GM21528 (cell line): Measurements from ENCODE around the gene ZNF808.
"Not testable (repeated sequence)": the region's sequence is repeated elsewhere in the genome, so short reads cannot be mapped to it uniquely, and the experiment has no call there.

Experiments
- ATAC-seq: cut with Tn5 transposase; IDR thresholded peaks from one replicate; pipeline ENCODE4 v1.9.1; 2021; ENCODE audit warnings: mild to moderate bottlenecking, moderate library complexity; ENCODE audit not compliant: unreplicated experiment, low FRiP score

Gene ZNF808

DNA sequence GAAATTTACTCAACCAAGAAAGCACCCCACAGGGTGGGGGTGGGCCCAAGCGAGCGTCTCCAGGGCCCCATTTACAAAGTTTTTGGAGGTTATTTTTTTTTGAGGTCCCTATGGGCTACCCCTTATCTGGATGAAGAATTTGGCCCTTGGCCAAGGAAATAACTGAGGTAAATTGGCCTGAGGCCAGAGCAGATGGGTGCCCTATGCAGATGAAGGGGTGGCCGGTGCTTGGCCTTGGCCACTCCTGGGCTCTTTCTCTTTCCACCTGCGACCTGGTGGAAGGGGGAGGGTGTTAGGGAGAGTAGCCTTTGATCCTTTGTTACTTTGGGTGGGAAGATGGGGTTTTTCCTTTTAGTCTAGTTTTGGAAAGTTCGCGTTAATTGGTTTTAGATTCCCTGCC is 58.1 kb downstream of the ZNF808 start:
- no peak for ATAC-seq

DNA sequence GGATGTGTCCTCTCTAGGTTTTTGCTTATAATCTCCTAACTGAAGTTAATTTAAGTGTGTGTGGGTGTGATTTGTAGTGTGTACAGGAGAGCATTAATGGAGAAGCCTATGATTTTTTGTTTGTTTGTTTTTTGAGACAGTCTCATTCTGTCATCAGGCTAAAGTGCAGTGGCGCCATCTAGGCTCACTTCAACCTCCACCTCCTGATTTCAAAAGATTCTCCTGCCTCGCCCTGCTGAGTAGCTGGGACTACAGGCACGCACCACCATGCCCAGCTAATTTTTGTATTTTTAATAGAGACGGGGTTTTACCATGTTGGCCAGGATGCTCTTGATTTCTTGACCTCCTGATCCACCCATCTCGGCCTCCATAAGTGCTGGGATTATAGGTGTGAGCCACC is 63.3 kb downstream of the ZNF808 start:
- no peak for ATAC-seq

DNA sequence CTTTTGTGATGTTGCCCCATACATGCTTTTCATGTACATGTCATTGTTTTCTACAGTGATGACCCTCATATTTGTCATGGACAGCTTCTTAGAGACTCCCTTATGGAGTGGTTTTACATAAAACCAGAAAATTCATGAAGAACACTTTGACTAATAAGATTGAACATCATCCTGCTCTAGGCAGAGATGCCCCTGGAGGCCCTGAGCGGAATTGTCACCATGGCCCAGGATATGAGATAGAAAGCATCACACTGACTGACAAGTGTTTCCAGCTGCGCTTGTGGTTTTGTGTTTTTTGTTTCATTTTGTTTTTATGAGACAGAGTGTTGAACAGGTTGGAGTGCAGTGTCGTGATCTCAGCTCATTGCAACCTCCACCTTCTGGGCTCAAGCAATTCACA is 64.8 kb downstream of the ZNF808 start:
- no peak for ATAC-seq

DNA sequence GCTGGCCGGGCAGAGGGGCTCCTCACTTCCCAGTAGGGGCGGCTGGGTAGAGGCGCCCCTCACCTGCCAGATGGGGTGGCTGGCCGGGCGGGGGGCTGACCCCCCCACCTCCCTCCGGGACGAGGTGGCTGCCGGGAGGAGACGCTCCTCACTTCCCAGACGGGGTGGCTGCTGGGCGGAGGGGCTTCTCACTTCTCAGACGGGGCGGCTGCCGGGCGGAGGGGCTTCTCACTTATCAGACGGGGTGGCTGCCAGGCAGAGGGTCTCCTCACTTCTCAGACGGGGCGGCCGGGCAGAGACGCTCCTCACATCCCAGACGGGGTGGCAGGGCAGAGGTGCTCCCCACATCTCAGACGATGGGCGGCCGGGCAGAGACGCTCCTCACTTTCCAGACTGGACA is 66.0 kb downstream of the ZNF808 start:
- not testable (repeated sequence) for ATAC-seq

DNA sequence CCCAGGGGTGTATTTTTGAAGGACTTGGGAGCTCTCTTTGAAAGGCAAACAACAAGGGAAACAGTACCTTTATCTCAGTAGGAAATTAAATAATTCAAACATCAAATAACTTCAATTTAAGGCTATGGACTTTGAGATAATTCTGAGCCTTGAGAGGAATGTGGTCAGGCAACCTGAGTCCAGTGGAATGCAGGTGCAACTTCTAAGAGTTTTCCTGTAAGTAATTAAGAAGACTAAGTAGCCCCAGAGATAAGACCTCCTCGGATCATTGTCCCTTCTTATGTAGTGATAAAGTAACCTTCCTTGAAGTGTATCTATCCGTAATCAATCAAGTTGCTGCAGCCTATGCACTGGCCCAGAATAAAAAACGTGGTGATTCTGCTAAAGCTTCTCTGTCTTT is 71.8 kb downstream of the ZNF808 start:
- ATAC-seq, result no peak

DNA sequence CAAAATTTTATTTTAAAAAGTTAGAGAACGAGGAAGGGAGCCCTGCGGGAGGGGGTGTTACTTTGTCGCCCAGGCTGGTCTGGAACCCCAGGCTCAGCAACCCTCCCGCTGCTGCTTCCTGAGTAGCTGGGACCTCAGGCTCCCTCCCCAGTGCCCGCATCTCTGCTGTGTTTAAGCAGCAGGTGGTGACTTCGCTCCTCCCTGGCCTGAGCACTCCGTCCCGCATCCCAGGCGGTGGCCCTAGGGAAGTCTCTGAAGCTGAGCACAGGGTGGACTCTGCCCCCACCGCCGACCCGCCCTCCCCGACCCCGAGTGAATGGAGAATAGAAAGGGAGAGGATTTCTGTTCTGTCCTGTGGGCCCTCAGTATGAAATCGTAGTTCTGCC is 73.2 kb downstream of the ZNF808 start:
- peak; percentile 24 for ATAC-seq

DNA sequence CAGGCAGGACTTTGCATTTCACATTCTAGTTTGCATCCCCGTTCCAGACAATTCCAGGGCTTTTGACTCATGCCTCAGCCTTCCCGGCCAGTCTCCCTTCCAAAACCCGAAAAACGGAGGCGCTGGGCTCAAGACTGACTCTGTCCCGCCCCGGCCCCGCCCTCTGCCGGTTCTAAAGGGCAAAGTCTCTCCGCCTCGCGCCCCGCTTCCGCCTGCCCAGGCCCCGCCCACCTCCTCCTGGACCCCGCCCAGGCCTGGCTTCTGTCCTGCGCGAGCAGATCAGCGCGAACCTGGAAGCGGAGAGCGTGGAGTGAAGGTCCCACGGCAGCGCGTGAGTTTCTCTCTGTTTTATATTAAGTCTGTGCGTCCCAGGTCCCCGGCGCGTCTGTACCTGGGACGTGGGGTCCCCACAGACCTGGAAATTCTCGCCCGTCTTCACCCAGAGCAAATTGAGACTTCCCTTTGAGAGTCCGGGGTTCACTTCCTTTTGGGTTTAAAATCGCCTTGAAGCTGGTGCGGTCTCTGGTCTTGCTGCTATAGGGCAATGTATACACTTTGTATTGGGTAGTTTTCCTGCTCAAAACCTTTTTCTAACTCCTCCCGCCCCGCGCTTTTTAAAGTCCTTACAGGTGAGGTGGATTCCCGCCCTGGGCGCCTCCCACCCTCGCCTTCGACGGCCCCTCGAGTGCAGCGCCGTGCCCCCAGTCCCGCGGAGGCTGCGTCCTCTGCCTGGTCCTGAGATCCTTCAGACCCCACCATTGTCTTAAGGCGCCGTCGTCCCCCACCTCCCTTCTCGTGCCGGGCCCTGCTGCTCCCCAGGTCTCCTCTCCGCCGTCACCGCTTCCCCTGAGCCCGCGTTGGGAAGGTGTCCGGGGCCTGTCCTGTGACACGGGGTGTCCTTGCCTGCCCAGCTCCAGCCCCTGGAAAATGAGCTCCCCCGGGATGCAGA is 73.8 kb downstream of the ZNF808 start:
- peak; percentile 96 for ATAC-seq

DNA sequence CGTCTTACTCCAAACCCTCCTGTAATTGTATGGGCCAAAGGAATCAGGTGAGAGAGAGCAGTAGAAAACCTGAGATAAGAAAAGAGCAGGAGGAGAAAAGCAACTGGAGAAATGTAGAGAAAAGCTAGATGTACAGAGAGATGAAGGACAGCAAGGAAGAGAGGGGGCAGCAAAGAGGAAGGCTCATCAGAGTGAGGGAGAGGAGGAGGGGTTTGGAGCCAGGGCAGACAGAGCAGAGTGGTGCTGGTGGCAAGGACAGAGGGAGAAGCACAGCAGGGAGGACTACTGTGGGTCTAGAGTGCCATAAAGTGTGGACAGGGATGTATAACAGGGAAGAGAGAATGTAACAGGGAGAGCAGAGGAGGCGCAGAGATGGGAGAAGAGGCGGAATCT is 74.5 kb downstream of the ZNF808 start:
- ATAC-seq, result not testable (repeated sequence)

DNA sequence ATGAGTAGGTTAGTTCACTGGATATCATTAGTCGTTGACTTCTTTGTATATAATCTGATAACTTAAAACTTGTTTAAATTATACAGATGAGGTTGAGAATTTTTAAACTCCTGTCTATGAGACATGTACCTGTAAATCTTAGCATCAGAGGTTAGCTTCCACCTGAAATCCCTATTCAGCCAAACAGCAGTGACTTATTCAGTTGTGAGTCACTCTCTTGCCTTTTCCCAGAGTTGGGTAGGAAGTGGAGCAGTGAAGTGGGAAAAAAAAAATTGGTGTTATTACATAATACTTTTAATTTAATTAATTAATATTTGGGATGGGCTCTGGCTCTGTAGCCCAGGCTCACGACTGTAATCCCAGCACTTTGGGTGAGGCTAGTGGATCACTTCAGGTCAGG is 75.5 kb downstream of the ZNF808 start:
- no peak for ATAC-seq

DNA sequence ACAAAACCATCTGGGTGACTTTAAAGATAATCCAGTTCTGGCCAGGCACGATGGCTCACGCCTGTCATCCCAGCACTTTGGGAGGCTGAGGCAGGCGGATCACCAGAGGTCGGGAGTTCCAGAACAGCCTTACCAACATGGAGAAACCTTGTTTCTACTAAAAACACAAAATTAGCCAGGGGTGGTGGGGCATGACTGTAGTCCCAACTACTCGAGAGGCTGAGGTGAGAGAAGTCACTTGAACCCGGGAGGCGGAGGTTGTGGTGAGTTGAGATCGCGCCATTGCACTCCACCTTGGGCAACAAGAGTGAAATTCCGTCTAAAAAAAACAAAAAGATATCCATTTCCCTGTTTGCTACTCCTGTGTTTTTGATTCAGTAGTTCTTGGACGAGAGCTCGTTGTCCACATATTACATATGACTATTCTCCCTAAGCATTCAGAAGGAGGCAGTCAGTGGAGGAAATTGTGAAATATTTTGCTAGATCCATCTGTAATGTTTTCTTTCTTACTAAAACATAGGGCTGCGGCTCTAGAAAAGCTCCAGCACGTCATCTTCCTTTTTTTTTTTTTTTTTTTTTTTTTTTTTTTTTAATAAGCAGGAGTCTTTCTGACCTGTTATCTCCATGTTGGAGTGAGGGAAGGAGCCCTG is 76.2 kb downstream of the ZNF808 start:
- ATAC-seq, result no peak
